NCI-H460 (cell line): Measurements from ENCODE around the gene RB1. TPM values are rescaled to one million over a fixed set of nuclear protein-coding genes. Genes with fewer than 3 reads are reported as not detected.
"Not testable (repeated sequence)": the region's sequence is repeated elsewhere in the genome, so short reads cannot be mapped to it uniquely, and the experiment has no call there.

Source experiments
- DNase-seq: peaks from one replicate; pipeline ENCODE4 v3.0.0-alpha.2; 2016; ENCODE audit warnings: low read depth; ENCODE audit errors: extremely low read depth
- total RNA-seq: library from RNA; depleted of rRNA; stranded (reverse); fragments of >200 nt; shearing (Covaris generic); gene quantifications from 2 replicates; pipeline ENCODE4 v1.2.3, GENCODE V29; 2014

Gene RB1
- total RNA-seq, 1 experiment from 2014 or later, result 31.7 TPM

GRCh38 chr13:48344264-48344663, 40.7 kb downstream of the RB1 start:
- DNase-seq, result no peak

GRCh38 chr13:48346583-48346982, 43.0 kb downstream of the RB1 start:
- DNase-seq, result no peak

DNA sequence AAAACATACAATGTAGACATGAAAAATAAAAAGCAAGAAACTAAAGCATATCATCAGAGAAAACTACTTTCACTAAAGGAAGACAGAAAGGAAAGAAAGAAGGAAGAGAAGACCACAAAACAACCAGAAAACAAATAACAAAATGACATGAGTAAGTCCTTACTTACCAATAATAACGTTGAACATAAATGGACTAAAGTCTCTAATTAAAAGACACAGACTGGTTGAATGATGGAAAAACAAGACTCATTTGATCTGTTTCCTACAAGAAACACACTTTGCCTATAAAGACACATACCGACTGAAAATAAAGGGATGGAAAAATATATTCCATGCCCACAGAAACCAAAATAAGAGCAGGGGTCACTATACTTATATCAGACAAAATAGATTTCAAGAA, 46.0 kb downstream of the RB1 start:
- no peak for DNase-seq

DNA sequence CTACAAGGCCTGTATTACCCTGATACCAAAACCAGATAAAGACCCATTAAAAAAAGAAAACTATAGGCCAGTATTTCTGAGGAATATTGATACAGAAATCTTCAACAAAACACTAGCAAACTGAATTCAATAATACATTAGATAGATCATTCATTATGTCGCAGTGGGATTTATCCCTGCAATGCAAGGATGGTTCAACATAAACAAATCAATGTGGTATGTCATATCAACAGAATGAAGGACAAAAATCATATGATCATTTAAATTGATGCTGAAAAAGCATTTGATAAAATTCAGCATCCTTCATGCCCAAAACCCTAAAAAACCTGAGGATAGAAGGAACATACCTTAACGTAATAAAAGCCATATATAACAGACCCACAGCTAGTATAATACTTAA, 50.0 kb downstream of the RB1 start:
- DNase-seq, result no peak

- DNase-seq, result not testable (repeated sequence)
These were observed 52.0 kb downstream of the RB1 start for GRCh38 chr13:48355524-48355923.

- no peak for DNase-seq
These were observed 53.2 kb downstream of the RB1 start for GRCh38 chr13:48356750-48357149.

GRCh38 chr13:48369988-48370387, 66.4 kb downstream of the RB1 start:
- no peak for DNase-seq

DNA sequence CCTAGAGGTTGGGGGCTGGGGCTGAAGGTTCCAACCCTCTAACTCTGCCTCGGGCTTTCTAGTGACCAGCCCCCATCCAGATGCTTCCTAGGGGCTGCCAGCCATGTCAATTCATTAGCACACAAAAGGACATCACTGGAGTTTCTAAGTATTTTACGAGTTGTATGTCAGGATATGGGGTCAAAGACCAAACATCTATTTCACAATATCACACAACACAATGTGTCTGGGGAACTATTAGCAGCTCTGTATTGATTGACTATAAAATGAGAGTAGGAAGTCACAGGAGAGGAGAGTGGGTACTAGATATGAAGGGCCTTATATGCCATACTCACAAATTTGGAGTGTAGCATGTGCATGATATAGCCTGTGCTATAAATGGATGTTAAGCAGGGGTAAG, 67.3 kb downstream of the RB1 start:
- no peak for DNase-seq

DNA sequence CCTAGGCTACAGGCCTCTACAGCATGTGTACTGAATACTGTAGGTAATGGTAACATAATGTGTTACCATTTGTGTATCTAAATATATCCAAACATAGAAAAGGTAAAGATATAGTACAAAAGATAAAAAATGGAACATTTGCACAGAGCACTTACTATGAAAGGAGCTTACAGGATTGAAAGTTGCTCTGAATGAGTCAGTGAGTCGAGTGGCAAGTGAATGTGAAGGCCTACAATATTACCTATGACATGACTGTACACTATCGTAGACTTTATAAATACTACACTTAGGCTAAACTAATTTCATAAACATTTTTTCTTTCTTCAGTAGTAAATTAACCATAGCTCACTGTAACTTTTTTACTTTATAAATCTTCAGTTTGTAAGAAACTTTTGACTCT, 74.3 kb downstream of the RB1 start:
- DNase-seq, result no peak

DNA sequence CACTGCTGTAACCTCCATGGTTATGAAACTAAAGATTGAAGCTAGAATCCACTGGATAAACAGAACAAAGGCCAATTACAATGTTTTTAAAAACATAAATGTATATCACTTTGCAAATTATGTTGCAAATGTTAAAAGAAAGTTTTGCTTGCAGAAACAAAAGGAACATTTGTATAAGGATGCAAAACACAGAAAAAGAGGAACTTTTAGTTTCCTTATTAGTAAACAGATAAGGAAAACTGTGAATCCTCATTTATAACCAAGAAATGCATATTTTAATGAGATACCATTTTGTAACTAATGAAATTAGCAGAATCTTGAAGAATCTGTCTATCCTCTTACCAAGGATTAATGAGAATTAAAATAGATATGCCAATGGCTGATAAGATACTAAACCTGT, 77.0 kb downstream of the RB1 start:
- DNase-seq, result no peak

- no peak for DNase-seq
These were observed 79.8 kb downstream of the RB1 start for GRCh38 chr13:48383384-48383783.

DNA sequence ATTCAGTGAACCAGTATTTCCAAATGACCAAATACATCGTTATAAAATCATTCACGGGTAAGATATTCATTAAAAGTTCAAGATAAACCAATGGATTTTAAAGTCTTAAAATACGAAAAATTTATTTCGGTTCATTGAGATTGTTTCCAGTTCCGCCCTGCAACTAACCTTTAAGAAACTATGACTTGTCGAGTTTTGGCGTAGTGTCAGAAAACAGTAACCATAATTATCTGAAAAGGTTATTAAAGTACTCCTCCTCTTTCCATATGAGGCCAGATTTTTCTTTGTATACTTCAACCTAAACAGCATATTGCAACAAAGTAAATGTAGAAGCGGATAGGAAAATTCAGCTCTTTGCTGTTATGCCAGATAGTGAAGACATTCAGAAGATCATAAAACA, 83.3 kb downstream of the RB1 start:
- DNase-seq, result no peak

GRCh38 chr13:48391257-48391656, 87.7 kb downstream of the RB1 start:
- no peak for DNase-seq

DNA sequence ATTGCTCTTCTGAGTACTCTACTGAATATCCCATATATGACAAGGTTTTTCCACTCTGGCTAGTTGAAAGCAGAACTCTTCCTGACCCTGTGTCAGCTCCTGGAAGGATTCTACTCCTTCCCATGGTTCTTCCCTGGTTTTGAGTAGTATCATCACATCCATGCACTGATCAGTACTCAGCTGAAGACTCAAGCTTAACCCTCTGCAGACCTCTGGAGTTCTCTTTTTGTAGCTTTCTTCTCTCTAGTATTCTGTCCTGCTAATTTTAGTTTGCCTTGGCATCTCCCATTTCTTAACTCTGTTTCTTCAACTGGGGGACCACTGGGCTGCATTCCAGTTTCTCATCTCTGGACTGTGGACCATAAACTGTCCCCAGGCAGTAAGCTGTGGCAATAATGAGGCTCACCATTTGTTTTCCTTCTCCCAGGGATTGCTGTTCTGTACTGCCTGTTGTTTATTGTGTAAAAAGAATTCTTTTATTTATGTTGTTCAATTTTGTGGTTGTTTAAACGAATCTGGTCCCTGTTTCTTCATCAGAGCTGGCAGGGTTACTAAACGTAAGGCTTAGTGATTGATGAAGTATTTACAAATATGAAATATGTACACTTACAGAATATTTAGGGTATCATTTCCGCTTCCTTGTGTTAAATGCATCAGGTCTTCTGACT, 89.6 kb downstream of the RB1 start:
- DNase-seq, result no peak

- DNase-seq, result no peak
These were observed 90.1 kb downstream of the RB1 start for GRCh38 chr13:48393698-48394085.

GRCh38 chr13:48397744-48398143, 94.2 kb downstream of the RB1 start:
- DNase-seq, result no peak

- no peak for DNase-seq
These were observed 95.0 kb downstream of the RB1 start for GRCh38 chr13:48398450-48399095.

DNA sequence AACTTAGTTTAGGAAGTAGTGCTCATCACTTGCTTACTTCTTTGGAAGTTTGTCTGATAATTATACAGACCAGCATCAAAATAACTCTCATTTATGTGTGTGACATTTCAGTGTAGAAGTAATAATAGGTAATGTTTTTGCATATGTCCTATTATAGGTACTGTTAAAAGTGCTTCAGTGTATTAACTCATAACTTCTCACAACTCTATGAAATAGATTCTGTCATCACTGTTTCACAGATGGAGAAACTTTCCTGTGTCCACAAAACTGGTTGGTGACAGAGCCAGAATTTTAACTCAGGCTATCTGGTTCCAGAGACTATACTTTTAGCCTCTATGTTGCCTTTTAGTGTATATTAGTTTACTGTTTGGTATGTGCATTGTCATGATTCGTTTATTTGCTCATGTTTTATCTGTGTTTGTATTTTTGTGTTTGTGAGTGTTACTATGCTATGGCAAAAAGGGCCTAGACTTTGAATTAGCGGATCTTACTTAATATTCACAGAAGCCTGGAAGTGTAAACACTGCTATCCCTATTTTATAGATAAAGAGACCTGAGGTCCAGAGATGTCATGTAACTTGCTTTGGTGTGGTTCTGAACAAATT, 96.6 kb downstream of the RB1 start:
- no peak for DNase-seq

- peak; percentile 41 for DNase-seq
These were observed 97.3 kb downstream of the RB1 start for GRCh38 chr13:48400850-48401291.

DNA sequence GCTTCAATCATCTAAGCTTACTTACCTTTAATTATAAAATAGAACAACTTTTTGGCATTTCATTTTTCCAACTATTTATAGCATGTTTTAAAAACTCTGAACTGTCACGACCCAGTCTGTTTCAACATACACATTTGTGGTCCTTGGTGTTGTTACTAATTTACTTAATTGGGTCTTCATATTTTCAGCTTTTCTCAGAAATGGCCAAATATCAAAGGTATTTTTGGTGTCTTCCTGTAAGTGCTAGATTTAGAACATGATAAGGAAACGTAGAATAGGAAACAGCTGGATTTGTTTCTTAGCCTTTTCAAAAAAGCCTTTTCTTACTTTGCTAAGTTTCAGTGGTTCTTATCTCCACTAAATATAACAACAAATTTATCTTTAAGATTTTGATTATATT, 97.9 kb downstream of the RB1 start:
- no peak for DNase-seq

GRCh38 chr13:48402325-48402932, 98.9 kb downstream of the RB1 start:
- DNase-seq, result no peak

- DNase-seq, result no peak
These were observed 99.6 kb downstream of the RB1 start for GRCh38 chr13:48403151-48403631.
